Osteocyte (in vitro differentiated cells): ENCODE results near the gene DDX60. TPM values are rescaled to one million over a fixed set of nuclear protein-coding genes. Genes with fewer than 3 reads are reported as not detected.
A peak's percentile ranks its signal among the peaks of the same experiment; 100 is the strongest.

ENCODE experiments used
- DNase-seq: peaks from one replicate; pipeline ENCODE4 v3.0.0; 2021; ENCODE audit warnings: mixed read lengths; ENCODE audit not compliant: unreplicated experiment; ENCODE audit errors: extremely low spot score
- H3K27ac Mint-ChIP-seq: one replicate; pipeline ENCODE4 v1.8.0; 2021; ENCODE audit warnings: mild to moderate bottlenecking, mixed read lengths; ENCODE audit not compliant: unreplicated experiment
- H3K27me3 Mint-ChIP-seq: one replicate; pipeline ENCODE4 v1.8.0; 2021; ENCODE audit warnings: mixed read lengths; ENCODE audit not compliant: unreplicated experiment
- H3K36me3 Mint-ChIP-seq: one replicate; pipeline ENCODE4 v1.8.0; 2021; ENCODE audit warnings: mixed read lengths; ENCODE audit not compliant: unreplicated experiment
- H3K4me1 Mint-ChIP-seq: one replicate; pipeline ENCODE4 v1.8.0; 2021; ENCODE audit warnings: mixed read lengths; ENCODE audit not compliant: unreplicated experiment
- H3K4me3 Mint-ChIP-seq: one replicate; pipeline ENCODE4 v1.8.0; 2021; ENCODE audit warnings: mild to moderate bottlenecking, moderate library complexity, mixed read lengths; ENCODE audit not compliant: unreplicated experiment
- H3K9me3 Mint-ChIP-seq: one replicate; pipeline ENCODE4 v1.8.0; 2021; ENCODE audit warnings: mixed read lengths; ENCODE audit not compliant: unreplicated experiment
- long read RNA-seq: library from polyadenylated mRNA; unstranded; transcript quantifications from one replicate; pipeline ENCODE4 v2.0.0, GENCODE V29; 2021
- total RNA-seq: library from RNA; stranded (reverse); gene quantifications from 2 replicates; pipeline ENCODE4 v1.2.1, GENCODE V29; 2021
- TF ChIP-seq, protein P1 (sequence below): fragments of 200-600 bp; sonication (generic); IDR thresholded peaks from 2 replicates; pipeline ENCODE4 v1.5.0; 2021; ENCODE audit warnings: antibody characterized with exemption, mild to moderate bottlenecking, moderate library complexity

DDX60 gene
- 15.7 and 16.6 TPM in 2 replicates for total RNA-seq
- long read RNA-seq, partial matches to known transcripts: 118 of 129 reads
- long read RNA-seq, other reads (novel, unspliced or antisense): 11 of 129 reads

DNA sequence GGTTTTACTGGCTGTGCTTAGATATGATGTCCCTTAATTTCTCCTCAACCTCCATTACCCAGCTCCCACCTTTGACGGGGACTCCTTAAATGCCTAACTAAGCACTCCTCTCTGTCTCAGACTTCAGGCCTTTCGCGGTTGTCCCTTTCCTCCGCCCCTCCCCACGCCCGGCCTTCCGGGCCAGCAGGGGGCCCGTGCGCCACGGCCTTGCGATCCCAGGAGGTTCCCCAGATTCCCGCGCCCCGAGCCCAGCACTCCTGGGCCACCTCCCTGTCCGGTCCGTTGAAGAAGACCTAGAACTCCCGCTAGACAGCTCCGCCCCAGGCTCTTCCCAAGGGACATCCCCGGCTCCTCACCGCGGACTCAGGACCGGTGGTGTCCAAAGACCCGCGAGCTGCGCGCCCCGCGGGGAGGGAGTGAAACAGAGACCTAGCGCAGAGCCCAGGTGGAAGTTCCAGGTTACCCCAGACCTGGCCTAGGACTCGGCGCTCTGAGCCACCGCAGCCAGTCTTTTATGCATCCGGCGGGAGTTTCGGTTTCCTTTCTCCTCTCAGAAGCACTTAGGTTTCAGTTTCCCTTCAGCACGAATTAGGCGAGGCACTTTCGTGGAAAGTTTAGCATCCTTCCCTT, at the start of gene DDX60:
Gene DDX60, minus strand, starts transcription at position 487 of the 630 bp plus-strand sequence. CDS start 7,493 bp downstream, outside the sequence.
- peak; percentile 90 for DNase-seq
- Mint-ChIP-seq H3K27me3 (no peaks in the 10 kb centered on the region), H3K9me3 (peaks cover 3% of the 10 kb centered on the region), H3K4me1 (peaks cover 24% of the 10 kb centered on the region), H3K27ac (peak within 1 kb of the TSS; percentile 99), H3K36me3 (no peaks in the 10 kb centered on the region), H3K4me3 (peak within 1 kb of the TSS; percentile 92)
- TF ChIP-seq, protein P1, sequence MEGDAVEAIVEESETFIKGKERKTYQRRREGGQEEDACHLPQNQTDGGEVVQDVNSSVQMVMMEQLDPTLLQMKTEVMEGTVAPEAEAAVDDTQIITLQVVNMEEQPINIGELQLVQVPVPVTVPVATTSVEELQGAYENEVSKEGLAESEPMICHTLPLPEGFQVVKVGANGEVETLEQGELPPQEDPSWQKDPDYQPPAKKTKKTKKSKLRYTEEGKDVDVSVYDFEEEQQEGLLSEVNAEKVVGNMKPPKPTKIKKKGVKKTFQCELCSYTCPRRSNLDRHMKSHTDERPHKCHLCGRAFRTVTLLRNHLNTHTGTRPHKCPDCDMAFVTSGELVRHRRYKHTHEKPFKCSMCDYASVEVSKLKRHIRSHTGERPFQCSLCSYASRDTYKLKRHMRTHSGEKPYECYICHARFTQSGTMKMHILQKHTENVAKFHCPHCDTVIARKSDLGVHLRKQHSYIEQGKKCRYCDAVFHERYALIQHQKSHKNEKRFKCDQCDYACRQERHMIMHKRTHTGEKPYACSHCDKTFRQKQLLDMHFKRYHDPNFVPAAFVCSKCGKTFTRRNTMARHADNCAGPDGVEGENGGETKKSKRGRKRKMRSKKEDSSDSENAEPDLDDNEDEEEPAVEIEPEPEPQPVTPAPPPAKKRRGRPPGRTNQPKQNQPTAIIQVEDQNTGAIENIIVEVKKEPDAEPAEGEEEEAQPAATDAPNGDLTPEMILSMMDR: peak; percentile 49

- H3K9me3 Mint-ChIP-seq: peaks cover 20% of the 10 kb centered on the region
- TF ChIP-seq, protein P1: no peak
- no peaks in the 10 kb centered on the region for H3K4me1 Mint-ChIP-seq
- H3K27ac Mint-ChIP-seq: no peak overlapping the region
- H3K36me3 Mint-ChIP-seq: peaks cover 18% of the 10 kb centered on the region
- DNase-seq: no peak
- H3K27me3 Mint-ChIP-seq: no peaks in the 10 kb centered on the region
- H3K4me3 Mint-ChIP-seq: no peak overlapping the region
Observed at GRCh38 chr4:168367065-168367464, 48.5 kb upstream of the DDX60 start.

- Mint-ChIP-seq H3K36me3 (peaks cover 18% of the 10 kb centered on the region), H3K27ac (no peak overlapping the region), H3K9me3 (peaks cover 20% of the 10 kb centered on the region), H3K4me3 (no peak overlapping the region), H3K4me1 (no peaks in the 10 kb centered on the region), H3K27me3 (no peaks in the 10 kb centered on the region)
- TF ChIP-seq, protein P1: no peak
- no peak for DNase-seq
Observed at GRCh38 chr4:168362025-168362401, 43.5 kb upstream of the DDX60 start.

GRCh38 chr4:168361365-168362024, 42.9 kb upstream of the DDX60 start:
- Mint-ChIP-seq H3K36me3 (peaks cover 18% of the 10 kb centered on the region), H3K4me3 (no peak overlapping the region), H3K9me3 (peaks cover 20% of the 10 kb centered on the region), H3K4me1 (no peaks in the 10 kb centered on the region), H3K27ac (no peak overlapping the region), H3K27me3 (no peaks in the 10 kb centered on the region)
- TF ChIP-seq, protein P1: no peak
- DNase-seq: no peak

- no peaks in the 10 kb centered on the region for H3K4me1 Mint-ChIP-seq
- TF ChIP-seq, protein P1: no peak
- H3K27me3 Mint-ChIP-seq: no peaks in the 10 kb centered on the region
- H3K27ac Mint-ChIP-seq: no peak overlapping the region
- peaks cover 12% of the 10 kb centered on the region for H3K36me3 Mint-ChIP-seq
- no peak overlapping the region for H3K4me3 Mint-ChIP-seq
- no peak for DNase-seq
- H3K9me3 Mint-ChIP-seq: peaks cover 12% of the 10 kb centered on the region
Observed at GRCh38 chr4:168360271-168360670, 41.7 kb upstream of the DDX60 start.
